ENCODE results near the gene PROK1.

DNA sequence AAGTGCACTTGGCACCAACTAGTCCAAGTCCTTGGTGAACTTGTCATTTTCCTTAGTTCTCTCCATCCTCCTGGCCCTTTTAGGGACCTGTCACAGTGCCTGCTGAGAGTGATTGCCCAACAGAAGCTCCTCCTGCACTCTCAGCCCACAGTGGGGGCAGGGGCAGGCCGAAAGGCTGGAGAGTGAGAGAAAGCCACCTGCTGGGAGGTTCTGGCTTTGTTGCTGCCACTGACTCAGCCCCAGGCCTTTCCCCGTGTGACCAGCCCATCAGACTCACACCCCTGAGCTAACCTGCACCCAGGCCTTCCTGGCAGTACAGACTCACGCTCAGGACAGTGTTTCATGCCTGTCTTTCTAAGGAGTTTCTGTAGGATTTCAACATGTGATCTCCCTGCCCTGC, 17.1 kb upstream of the PROK1 start:
- TF ChIP-seq, protein P1, sequence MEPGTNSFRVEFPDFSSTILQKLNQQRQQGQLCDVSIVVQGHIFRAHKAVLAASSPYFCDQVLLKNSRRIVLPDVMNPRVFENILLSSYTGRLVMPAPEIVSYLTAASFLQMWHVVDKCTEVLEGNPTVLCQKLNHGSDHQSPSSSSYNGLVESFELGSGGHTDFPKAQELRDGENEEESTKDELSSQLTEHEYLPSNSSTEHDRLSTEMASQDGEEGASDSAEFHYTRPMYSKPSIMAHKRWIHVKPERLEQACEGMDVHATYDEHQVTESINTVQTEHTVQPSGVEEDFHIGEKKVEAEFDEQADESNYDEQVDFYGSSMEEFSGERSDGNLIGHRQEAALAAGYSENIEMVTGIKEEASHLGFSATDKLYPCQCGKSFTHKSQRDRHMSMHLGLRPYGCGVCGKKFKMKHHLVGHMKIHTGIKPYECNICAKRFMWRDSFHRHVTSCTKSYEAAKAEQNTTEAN (CRISPR knock-in tag; conservative IDR thresholded peaks at IDR 0.05), result no peak
- TF ChIP-seq GABPA (IDR thresholded peaks at IDR 0.05; ENCODE audit: low read depth, low read length) (no peak), GABPA (CRISPR knock-in tag; IDR thresholded peaks at IDR 0.05; ENCODE audit: low read depth) (no peak), MAFF (IDR thresholded peaks at IDR 0.05; ENCODE audit: low read depth, low read length) (no peak), FOSL2 (CRISPR knock-in tag; IDR thresholded peaks at IDR 0.05) (0 out of 2 replicates have a peak, but pooled peaks have one; percentile 15)
- TF ChIP-seq, protein P2, sequence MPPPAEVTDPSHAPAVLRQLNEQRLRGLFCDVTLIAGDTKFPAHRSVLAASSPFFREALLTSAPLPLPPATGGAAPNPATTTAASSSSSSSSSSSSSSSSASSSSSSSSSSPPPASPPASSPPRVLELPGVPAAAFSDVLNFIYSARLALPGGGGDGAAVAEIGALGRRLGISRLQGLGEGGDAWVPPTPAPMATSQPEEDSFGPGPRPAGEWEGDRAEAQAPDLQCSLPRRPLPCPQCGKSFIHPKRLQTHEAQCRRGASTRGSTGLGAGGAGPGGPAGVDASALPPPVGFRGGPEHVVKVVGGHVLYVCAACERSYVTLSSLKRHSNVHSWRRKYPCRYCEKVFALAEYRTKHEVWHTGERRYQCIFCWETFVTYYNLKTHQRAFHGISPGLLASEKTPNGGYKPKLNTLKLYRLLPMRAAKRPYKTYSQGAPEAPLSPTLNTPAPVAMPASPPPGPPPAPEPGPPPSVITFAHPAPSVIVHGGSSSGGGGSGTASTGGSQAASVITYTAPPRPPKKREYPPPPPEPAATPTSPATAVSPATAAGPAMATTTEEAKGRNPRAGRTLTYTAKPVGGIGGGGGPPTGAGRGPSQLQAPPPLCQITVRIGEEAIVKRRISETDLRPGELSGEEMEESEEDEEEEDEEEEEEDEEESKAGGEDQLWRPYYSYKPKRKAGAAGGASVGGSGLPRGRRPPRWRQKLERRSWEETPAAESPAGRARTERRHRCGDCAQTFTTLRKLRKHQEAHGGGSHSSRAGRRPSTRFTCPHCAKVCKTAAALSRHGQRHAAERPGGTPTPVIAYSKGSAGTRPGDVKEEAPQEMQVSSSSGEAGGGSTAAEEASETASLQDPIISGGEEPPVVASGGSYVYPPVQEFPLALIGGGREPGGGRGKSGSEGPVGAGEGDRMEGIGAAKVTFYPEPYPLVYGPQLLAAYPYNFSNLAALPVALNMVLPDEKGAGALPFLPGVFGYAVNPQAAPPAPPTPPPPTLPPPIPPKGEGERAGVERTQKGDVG (CRISPR knock-in tag; IDR thresholded peaks at IDR 0.05; ENCODE audit: borderline replicate concordance), result no peak
